PFSK-1 (cell line): ENCODE results near the gene CCDC124.

ENCODE experiments used
- FOXP2 ChIP-seq: optimal IDR thresholded peaks from 2 replicates; pipeline ENCODE3; 2011; ENCODE audit warnings: borderline replicate concordance, control low read depth, inconsistent platforms; ENCODE audit not compliant: insufficient read depth; ENCODE audit errors: extremely low read length, extremely low read depth
- POLR2AphosphoS5 ChIP-seq: IDR thresholded peaks from 2 replicates; pipeline ENCODE4 v1.6.1; 2012; ENCODE audit warnings: low read depth, mild to moderate bottlenecking, control low read depth, low read length, moderate library complexity
- REST ChIP-seq, 2 experiments: IDR thresholded peaks; 2 replicates each; pipeline versions ENCODE4 v1.6.1 to v1.8.0; 2011 to 2012; ENCODE audit warnings: low read depth in 2 of 2, low read length in 2 of 2, control low read depth in 1 of 2, inconsistent platforms in 1 of 2, mild to moderate bottlenecking in 1 of 2, moderate library complexity in 1 of 2; ENCODE audit not compliant: insufficient read depth in 1 of 2
- SIN3A ChIP-seq: IDR thresholded peaks from 2 replicates; pipeline ENCODE4 v1.6.1; 2012; ENCODE audit warnings: mild to moderate bottlenecking, low read length, moderate library complexity, borderline replicate concordance; ENCODE audit not compliant: insufficient read depth
- TAF1 ChIP-seq: IDR thresholded peaks from 2 replicates; pipeline ENCODE4 v1.6.1; 2012; ENCODE audit warnings: low read length, control low read depth, borderline replicate concordance; ENCODE audit not compliant: insufficient read depth

The CCDC124 gene

DNA sequence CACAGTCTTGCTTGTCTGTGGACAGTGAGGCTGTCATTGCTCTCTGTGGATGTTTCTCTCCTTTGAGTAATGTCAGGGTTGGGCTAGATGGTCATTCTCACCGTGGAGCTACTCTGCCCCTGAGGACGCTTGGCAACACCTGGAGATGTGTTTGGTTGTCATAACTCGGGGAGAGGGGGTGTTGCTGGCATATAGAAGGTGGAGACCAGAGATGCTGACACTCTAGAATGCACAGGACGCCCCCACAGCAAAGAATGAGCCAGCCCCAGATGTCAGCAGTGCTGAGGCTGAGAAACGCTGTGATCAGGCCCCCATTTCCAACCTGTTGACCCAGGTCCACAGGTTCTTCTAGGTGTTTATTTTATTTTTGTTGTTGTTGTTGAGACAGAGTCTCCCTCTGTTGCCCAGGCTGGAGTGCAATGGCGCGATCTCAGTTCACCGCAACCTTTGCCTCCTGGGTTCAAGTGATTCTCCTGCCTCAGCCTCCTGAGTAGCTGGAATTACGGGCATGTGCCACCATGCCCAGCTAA lies 4.6 kb downstream of the CCDC124 start:
- TF ChIP-seq POLR2AphosphoS5 (no peak), SIN3A (no peak), TAF1 (no peak), FOXP2 (no peak), REST (IDR thresholded peaks at IDR 0.05; ENCODE audit: insufficient read depth in 1 of 2, low read depth in 2 of 2, low read length in 2 of 2) (no peak)

GRCh38 chr19:17938092-17938845 lies 5.5 kb downstream of the CCDC124 start:
- TF ChIP-seq SIN3A, result no peak
- peak; percentile 54 for TF ChIP-seq FOXP2
- TF ChIP-seq REST (IDR thresholded peaks at IDR 0.05; ENCODE audit: insufficient read depth in 1 of 2, low read depth in 2 of 2, low read length in 2 of 2), result no peak

DNA sequence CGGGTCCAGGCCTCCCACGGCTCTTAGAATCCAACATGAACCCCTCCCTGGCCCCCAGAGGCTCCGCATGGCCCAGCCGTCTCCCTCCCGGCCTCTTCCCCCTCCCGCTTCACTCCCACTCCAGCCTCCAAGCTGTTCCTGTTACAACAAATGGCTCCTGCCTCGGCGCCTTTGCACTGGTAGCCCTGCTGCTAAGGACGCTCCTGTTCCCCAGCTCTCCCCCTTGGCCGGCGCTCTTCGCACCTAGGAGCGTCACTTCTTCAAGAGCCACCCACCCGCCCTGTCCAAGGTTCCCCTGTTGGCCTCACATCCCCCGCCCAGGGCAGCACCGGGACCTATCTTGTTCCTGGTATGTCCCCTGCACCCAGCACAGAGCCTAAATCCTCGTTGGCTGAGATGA lies 9.4 kb downstream of the CCDC124 start:
- TF ChIP-seq REST (IDR thresholded peaks at IDR 0.05; ENCODE audit: insufficient read depth in 1 of 2, low read depth in 2 of 2, low read length in 2 of 2), result no peak
- TF ChIP-seq SIN3A, result no peak
- TF ChIP-seq POLR2AphosphoS5, result no peak
- no peak for TF ChIP-seq TAF1
- TF ChIP-seq FOXP2, result no peak

DNA sequence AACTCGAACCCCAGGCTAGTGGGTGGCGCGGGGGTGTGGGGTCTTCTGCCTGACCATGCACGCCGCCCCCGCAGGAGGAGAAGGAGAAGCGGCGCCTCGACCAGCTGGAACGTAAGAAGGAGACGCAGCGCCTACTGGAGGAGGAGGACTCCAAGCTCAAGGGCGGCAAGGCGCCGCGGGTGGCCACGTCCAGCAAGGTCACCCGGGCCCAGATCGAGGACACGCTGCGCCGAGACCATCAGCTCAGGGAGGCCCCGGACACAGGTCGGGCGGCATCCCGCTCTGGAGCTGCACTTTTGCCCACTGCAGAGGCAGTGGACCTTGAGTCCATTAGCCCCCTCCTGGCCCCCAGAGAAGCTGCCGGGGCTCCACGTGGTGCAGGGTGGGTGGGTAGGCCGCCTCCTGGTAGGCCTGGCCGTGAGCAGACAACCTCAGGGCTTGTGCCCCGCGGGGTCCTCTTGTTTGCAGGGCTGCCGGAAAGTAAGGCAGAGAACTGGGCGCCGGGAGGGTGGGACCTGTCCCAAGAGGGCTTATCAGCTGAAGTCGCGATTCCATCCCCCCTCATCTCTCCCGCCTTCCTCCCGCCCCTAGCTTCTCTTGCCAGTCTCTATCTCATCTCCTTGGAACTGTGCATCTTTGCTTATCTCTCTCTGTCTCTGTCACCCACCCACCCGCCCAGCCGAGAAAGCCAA lies 9.9 kb downstream of the CCDC124 start:
- TF ChIP-seq SIN3A (no peak), REST (IDR thresholded peaks at IDR 0.05; ENCODE audit: insufficient read depth in 1 of 2, low read depth in 2 of 2, low read length in 2 of 2) (no peak), TAF1 (no peak), POLR2AphosphoS5 (no peak), FOXP2 (no peak)
